ENCODE measurements around the gene DNAH2.

GRCh38 chr17:7878234-7878633 lies 160.7 kb downstream of the DNAH2 start:
- no peak for TF ChIP-seq CTCF (conservative IDR thresholded peaks at IDR 0.05; ENCODE audit: low read length)
- no peak for TF ChIP-seq EZH2phosphoT487 (IDR thresholded peaks at IDR 0.05; ENCODE audit: borderline replicate concordance, low read depth, low read length)
